Endothelial cell of umbilical vein (primary cell): ENCODE data around the gene CA5A. TPM values are rescaled to one million over a fixed set of nuclear protein-coding genes. Genes with fewer than 3 reads are reported as not detected.
"Not testable (repeated sequence)": the region's sequence is repeated elsewhere in the genome, so short reads cannot be mapped to it uniquely, and the experiment has no call there.

ENCODE experiments used
- BruUV-seq: library from RNA; stranded (reverse); fragments of 400-500 nt; replicated peaks from 2 replicates; lab custom pipeline; 2021; lab: Mats Ljungman, UMichigan
- CTCF ChIA-PET: fragments of 300-600, 350-600 bp; sonication (Branson Sonifier 250); formaldehyde crosslinking; loops from one replicate; lab custom pipeline; 2021; ENCODE audit warnings: antibody characterized with exemption, inconsistent platforms; lab: Charles Lee
- POLR2A ChIA-PET: fragments of 300-600, 350-600 bp; sonication (Branson Sonifier 250); formaldehyde crosslinking; loops from one replicate; lab custom pipeline; 2021; ENCODE audit warnings: antibody characterized with exemption, inconsistent platforms; lab: Charles Lee
- DNase-seq: peaks from one replicate; pipeline ENCODE4 v3.0.0-alpha.2; 2011; ENCODE audit warnings: low read depth, low spot score
- FAIRE-seq: peaks from 2 replicates; lab custom pipeline; 2011; peaks lifted over from hg19 to GRCh38; lab: Jason Lieb, UNC
- H2AFZ ChIP-seq: 2 replicates; pipeline ENCODE4 v1.6.0; 2012; ENCODE audit warnings: low read depth, low read length, control low read depth, inconsistent platforms
- H3K27ac ChIP-seq: 2 replicates; pipeline ENCODE4 v1.5.1; 2011; ENCODE audit warnings: low read depth, mild to moderate bottlenecking, control low read depth, low read length, moderate library complexity; ENCODE audit not compliant: insufficient read depth
- H3K27me3 ChIP-seq, 2 experiments: 2 replicates each; pipeline versions ENCODE4 v1.6.0 to v1.6.1; 2011; ENCODE audit warnings: low read length in 2 of 2, mixed read lengths in 1 of 2; ENCODE audit not compliant: control insufficient read depth in 2 of 2, insufficient read depth in 2 of 2
- H3K36me3 ChIP-seq, 2 experiments: 2 replicates in 1 of 2; 3 replicates in 1 of 2; pipeline ENCODE4 v1.5.1; 2011; ENCODE audit warnings: low read length in 2 of 2, mild to moderate bottlenecking in 1 of 2, moderate library complexity in 1 of 2; ENCODE audit not compliant: control insufficient read depth in 2 of 2, insufficient read depth in 2 of 2; ENCODE audit errors: extremely low read depth in 1 of 2
- H3K4me1 ChIP-seq: 3 replicates; pipeline ENCODE4 v1.5.1; 2011; ENCODE audit warnings: mild to moderate bottlenecking, low read length; ENCODE audit not compliant: control insufficient read depth, insufficient read depth; ENCODE audit errors: extremely low read depth
- H3K4me2 ChIP-seq: 2 replicates; pipeline ENCODE4 v1.6.1; 2011; ENCODE audit warnings: low read length, control low read depth, mixed read lengths; ENCODE audit not compliant: insufficient read depth
- H3K4me3 ChIP-seq, 3 experiments: fragments of 200-600 bp in 1 of 3; sonication (generic), shearing (Covaris generic) in 1 of 3; replicated peaks in 1 of 3; 2 replicates each; pipeline ENCODE4 v1.5.1; 2011 to 2016; ENCODE audit warnings: control low read depth in 3 of 3, low read length in 3 of 3, mild to moderate bottlenecking in 2 of 3, inconsistent platforms in 1 of 3, low read depth in 1 of 3, moderate library complexity in 1 of 3; ENCODE audit not compliant: insufficient read depth in 1 of 3
- H3K79me2 ChIP-seq: 2 replicates; pipeline ENCODE4 v1.6.0; 2012; ENCODE audit warnings: low read length, inconsistent platforms; ENCODE audit not compliant: control insufficient read depth, insufficient read depth
- H3K9ac ChIP-seq: replicated peaks from 2 replicates; pipeline ENCODE3; 2011; ENCODE audit warnings: low read length, control low read depth; ENCODE audit not compliant: insufficient read depth; ENCODE audit errors: extremely low read depth
- H3K9me1 ChIP-seq: replicated peaks from 3 replicates; pipeline ENCODE4 v1.6.0; 2011; ENCODE audit warnings: mild to moderate bottlenecking, low read length; ENCODE audit not compliant: control insufficient read depth, insufficient read depth; ENCODE audit errors: extremely low read depth
- H3K9me3 ChIP-seq: replicated peaks from 2 replicates; pipeline ENCODE4 v1.5.1; 2012; ENCODE audit warnings: low read length, inconsistent platforms; ENCODE audit not compliant: control insufficient read depth, insufficient read depth
- H4K20me1 ChIP-seq: replicated peaks from 2 replicates; pipeline ENCODE3; 2011; ENCODE audit warnings: mild to moderate bottlenecking, low read length; ENCODE audit not compliant: control insufficient read depth, insufficient read depth; ENCODE audit errors: extremely low read depth
- GATA2 ChIP-seq: IDR thresholded peaks from 2 replicates; pipeline ENCODE4 v1.7.0; 2011; ENCODE audit warnings: low read depth, mild to moderate bottlenecking, moderate library complexity, mixed read lengths, low read length; ENCODE audit not compliant: insufficient read length, insufficient read depth
- JUN ChIP-seq: IDR thresholded peaks from 2 replicates; pipeline ENCODE4 v1.6.1; 2011; ENCODE audit warnings: borderline replicate concordance, low read depth; ENCODE audit not compliant: insufficient read length, insufficient read depth
- MYC ChIP-seq: IDR thresholded peaks from one replicate; pipeline ENCODE4 v1.6.1; 2011; ENCODE audit warnings: mild to moderate bottlenecking, low read depth, low read length
- POLR2A ChIP-seq: IDR thresholded peaks from 2 replicates; pipeline ENCODE4 v1.6.1; 2012; ENCODE audit warnings: low read depth, mild to moderate bottlenecking, control low read depth, low read length
- POLR2AphosphoS5 ChIP-seq: IDR thresholded peaks from 2 replicates; pipeline ENCODE4 v1.6.1; 2012; ENCODE audit warnings: low read depth, mild to moderate bottlenecking, control low read depth, low read length, moderate library complexity; ENCODE audit not compliant: insufficient read depth
- dilution Hi-C: fragments of 300-500 bp; cut with MboI; formaldehyde crosslinking; loops from one replicate; pipeline ENCODE4 v1.15.0; 2019; ENCODE audit warnings: low sequenced_read_pairs; ENCODE audit not compliant: extremely low pct_ligation_motif_present
- intact Hi-C: fragments of 100-400 bp; cut with micrococcal nuclease; formaldehyde crosslinking; loops from one replicate; pipeline ENCODE4 v1.10.0; 2022
- polyA plus RNA-seq, 4 experiments: library from polyadenylated mRNA; depleted of rRNA in 3 of 4; stranded (reverse) in 3 of 4; unstranded in 1 of 4; fragments of >200 nt; gene quantifications; 2 replicates each; pipeline versions ENCODE4 v1.2.1 to v1.2.3, GENCODE V29; 2011 to 2012; ENCODE audit warnings: missing spikeins in 1 of 4
- total RNA-seq: library from RNA; stranded (reverse); gene quantifications from 2 replicates; pipeline ENCODE4 v1.2.3, GENCODE V29; 2021
- TF ChIP-seq, protein P1 (sequence below), 2 donors: IDR thresholded peaks; 1 replicate in 1 of 2; 2 replicates in 1 of 2; pipeline ENCODE4 v1.5.1; 2011; ENCODE audit warnings: low read length in 2 of 2, mild to moderate bottlenecking in 2 of 2, moderate library complexity in 2 of 2, control low read depth in 1 of 2, inconsistent platforms in 1 of 2, low read depth in 1 of 2; ENCODE audit not compliant: insufficient read depth in 1 of 2; ENCODE audit errors: extremely low read depth in 1 of 2
- TF ChIP-seq, protein P2 (sequence below): IDR thresholded peaks from 2 replicates; pipeline ENCODE4 v1.6.1; 2011; ENCODE audit not compliant: insufficient read depth, insufficient read length

The CA5A gene
- total and polyA plus RNA-seq, 2 donors (not counting 3 experiments of a cell fraction or from before 2014, with no cell fraction given) = not detected

DNA sequence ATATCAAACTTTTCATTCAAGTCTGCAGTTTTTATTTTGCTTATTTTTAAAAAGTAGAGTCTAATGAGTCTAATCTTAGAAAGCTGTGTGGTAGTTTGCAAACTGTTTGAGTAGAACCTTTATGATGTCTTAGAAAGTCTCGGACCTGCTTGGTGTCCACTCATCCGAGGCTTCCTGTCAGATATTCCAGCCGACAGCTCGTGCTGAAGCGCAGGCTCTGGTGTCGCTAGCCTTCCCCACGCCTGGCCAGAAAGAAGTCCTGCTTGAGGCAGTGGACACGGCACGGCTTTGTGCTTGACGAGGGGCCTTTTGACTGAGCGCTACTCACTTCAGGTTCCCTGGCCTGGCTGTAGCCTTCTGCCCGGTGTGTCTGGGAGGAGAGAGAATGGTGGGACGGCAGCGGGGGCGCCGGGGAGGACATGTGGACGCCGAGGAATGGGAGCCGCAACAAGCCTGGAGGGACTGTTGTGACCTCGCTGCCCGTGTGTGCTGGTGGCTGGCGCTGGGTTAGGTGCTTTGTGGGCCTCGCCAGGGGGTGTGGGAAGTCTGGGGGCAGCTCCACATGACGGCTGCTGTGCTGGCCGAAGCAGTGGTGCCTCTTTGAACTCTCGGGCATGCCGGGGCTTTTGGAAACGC is 48.4 kb upstream of the CA5A start:
- no TSS peak for BruUV-seq
- no peak overlapping the region for H2AFZ ChIP-seq
- dilution Hi-C loops (no loop called here), intact Hi-C loops (no loop called here)
- H3K9me1 ChIP-seq = no peaks in the 10 kb centered on the region
- no peaks in the 10 kb centered on the region for H3K27me3 ChIP-seq
- no peak overlapping the region for H3K27ac ChIP-seq
- H3K9ac ChIP-seq = no peak overlapping the region
- no peaks in the 10 kb centered on the region for H3K79me2 ChIP-seq
- CTCF ChIA-PET = interaction anchor here (1.3 kb wide), 1 partner anchor 444 kb away, joined by 3 read pairs; no protein-coding TSS in a partner anchor
- DNase-seq (no peak), FAIRE-seq (no peak)
- no peak overlapping the region for H3K4me2 ChIP-seq
- peaks cover 0 to 5% of the 10 kb centered on the region in 2 experiments for H3K36me3 ChIP-seq
- H4K20me1 ChIP-seq = no peaks in the 10 kb centered on the region
- POLR2A ChIA-PET = no interaction called here
- H3K4me3 ChIP-seq = no peak overlapping the region
- H3K4me1 ChIP-seq = no peaks in the 10 kb centered on the region
- TF ChIP-seq POLR2A (no peak), GATA2 (no peak), JUN (no peak), MYC (no peak), POLR2AphosphoS5 (no peak)
- TF ChIP-seq, protein P1, sequence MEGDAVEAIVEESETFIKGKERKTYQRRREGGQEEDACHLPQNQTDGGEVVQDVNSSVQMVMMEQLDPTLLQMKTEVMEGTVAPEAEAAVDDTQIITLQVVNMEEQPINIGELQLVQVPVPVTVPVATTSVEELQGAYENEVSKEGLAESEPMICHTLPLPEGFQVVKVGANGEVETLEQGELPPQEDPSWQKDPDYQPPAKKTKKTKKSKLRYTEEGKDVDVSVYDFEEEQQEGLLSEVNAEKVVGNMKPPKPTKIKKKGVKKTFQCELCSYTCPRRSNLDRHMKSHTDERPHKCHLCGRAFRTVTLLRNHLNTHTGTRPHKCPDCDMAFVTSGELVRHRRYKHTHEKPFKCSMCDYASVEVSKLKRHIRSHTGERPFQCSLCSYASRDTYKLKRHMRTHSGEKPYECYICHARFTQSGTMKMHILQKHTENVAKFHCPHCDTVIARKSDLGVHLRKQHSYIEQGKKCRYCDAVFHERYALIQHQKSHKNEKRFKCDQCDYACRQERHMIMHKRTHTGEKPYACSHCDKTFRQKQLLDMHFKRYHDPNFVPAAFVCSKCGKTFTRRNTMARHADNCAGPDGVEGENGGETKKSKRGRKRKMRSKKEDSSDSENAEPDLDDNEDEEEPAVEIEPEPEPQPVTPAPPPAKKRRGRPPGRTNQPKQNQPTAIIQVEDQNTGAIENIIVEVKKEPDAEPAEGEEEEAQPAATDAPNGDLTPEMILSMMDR (IDR thresholded peaks at IDR 0.05; ENCODE audit: extremely low read depth in 1 of 2, insufficient read depth in 1 of 2, low read depth in 1 of 2, low read length in 2 of 2) = no peak
- TF ChIP-seq, protein P2, sequence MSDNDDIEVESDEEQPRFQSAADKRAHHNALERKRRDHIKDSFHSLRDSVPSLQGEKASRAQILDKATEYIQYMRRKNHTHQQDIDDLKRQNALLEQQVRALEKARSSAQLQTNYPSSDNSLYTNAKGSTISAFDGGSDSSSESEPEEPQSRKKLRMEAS = no peak
- H3K9me3 ChIP-seq = no peaks in the 10 kb centered on the region

DNA sequence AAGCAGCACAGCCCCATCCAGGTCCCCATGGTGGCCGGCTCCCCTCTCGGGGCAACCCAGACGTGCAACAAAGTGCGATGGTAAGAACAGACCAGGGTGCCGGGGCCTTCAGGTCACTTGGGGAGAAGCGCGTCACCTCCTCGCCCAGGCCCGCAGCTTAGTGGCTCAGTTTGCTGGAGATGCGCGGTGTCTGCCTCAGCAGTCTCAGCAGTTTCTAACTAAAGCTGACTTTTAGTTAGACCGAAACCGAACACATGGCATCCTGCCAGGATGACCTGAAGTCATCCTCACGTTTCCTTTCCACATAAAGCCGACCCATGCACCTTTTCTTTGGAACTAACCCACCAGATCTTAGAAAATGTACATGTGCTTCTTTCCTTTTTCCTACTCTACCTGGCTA is 47.9 kb upstream of the CA5A start:
- H2AFZ ChIP-seq, H3K9ac ChIP-seq, H3K27me3 ChIP-seq, FAIRE-seq, DNase-seq, H3K9me1 ChIP-seq, intact Hi-C loops, POLR2A ChIA-PET, H3K79me2 ChIP-seq, H3K36me3 ChIP-seq, H4K20me1 ChIP-seq, H3K4me1 ChIP-seq, H3K27ac ChIP-seq, dilution Hi-C loops, H3K9me3 ChIP-seq, H3K4me3 ChIP-seq, H3K4me2 ChIP-seq: not testable (repeated sequence)
- TSS peak; percentile 19 for BruUV-seq
- CTCF ChIA-PET = interaction anchor here (0.7 to 2.8 kb wide), 5 partner anchors 14 to 454 kb away, joined by 3 to 12 read pairs (median 3); no protein-coding TSS in a partner anchor

GRCh38 chr16:87983737-87984097 is 47.4 kb upstream of the CA5A start:
- DNase-seq = peak; percentile 24
- H3K79me2 ChIP-seq, intact Hi-C loops, H3K9me1 ChIP-seq, H3K9me3 ChIP-seq, BruUV-seq, FAIRE-seq, H4K20me1 ChIP-seq, H3K36me3 ChIP-seq, H3K4me3 ChIP-seq, H3K27me3 ChIP-seq, POLR2A ChIA-PET, H2AFZ ChIP-seq, H3K4me2 ChIP-seq, H3K4me1 ChIP-seq, H3K27ac ChIP-seq, H3K9ac ChIP-seq, dilution Hi-C loops: not testable (repeated sequence)
- CTCF ChIA-PET = interaction anchor here (0.7 to 2.8 kb wide), 6 partner anchors 14 to 454 kb away, joined by 3 to 12 read pairs (median 3); no protein-coding TSS in a partner anchor
